IMR-90 (cell line): ENCODE measurements around the gene TVP23A. TPM values are rescaled to one million over a fixed set of nuclear protein-coding genes. Genes with fewer than 3 reads are reported as not detected.

Experiments
- ATAC-seq: fragments of 200-7000 bp; cut with Tn5 transposase; 2 replicates; pipeline ENCODE4 v1.9.1; 2020; ENCODE audit warnings: low read depth, mild to moderate bottlenecking, moderate library complexity
- BruUV-seq: library from RNA; stranded (reverse); fragments of 400-500 nt; replicated peaks from 2 replicates; lab custom pipeline; 2021; lab: Mats Ljungman, UMichigan
- CTCF ChIA-PET: fragments of 300-600 bp; formaldehyde crosslinking; extraction: SDS; loops from one replicate; lab custom pipeline; 2021; ENCODE audit warnings: antibody characterized with exemption; lab: Yijun Ruan, JAX
- POLR2A ChIA-PET: fragments of 300-600 bp; sonication (Branson Sonifier 250); formaldehyde crosslinking; loops from one replicate; lab custom pipeline; 2022; ENCODE audit warnings: antibody characterized with exemption; ENCODE audit not compliant: unreplicated experiment; lab: Charles Lee
- DNase-seq: peaks from one replicate; pipeline ENCODE4 v3.0.0; 2013
- H2AFZ ChIP-seq: replicated peaks from 2 replicates; pipeline ENCODE3; 2013; ENCODE audit warnings: low read length, mild to moderate bottlenecking; ENCODE audit not compliant: poor library complexity
- H2AK5ac ChIP-seq: 2 replicates; pipeline ENCODE4 v1.6.1; 2013; ENCODE audit warnings: low read depth, low read length, inconsistent platforms
- H2AK9ac ChIP-seq: replicated peaks from 2 replicates; pipeline ENCODE3; 2013; ENCODE audit warnings: mild to moderate bottlenecking, low read depth, low read length, moderate library complexity; ENCODE audit not compliant: poor library complexity
- H2BK120ac ChIP-seq: 2 replicates; pipeline ENCODE4 v1.6.1; 2013; ENCODE audit warnings: low read depth, low read length, inconsistent platforms
- H2BK15ac ChIP-seq: 3 replicates; pipeline ENCODE4 v1.6.1; 2013; ENCODE audit warnings: low read depth, low read length, inconsistent platforms
- H2BK20ac ChIP-seq: 2 replicates; pipeline ENCODE4 v1.6.1; 2013; ENCODE audit warnings: low read depth, mild to moderate bottlenecking, inconsistent platforms, low read length, moderate library complexity
- H2BK5ac ChIP-seq: 2 replicates; pipeline ENCODE4 v1.6.1; 2013; ENCODE audit warnings: mild to moderate bottlenecking, low read depth, low read length, inconsistent platforms; ENCODE audit not compliant: poor library complexity, severe bottlenecking
- H3K14ac ChIP-seq: replicated peaks from 2 replicates; pipeline ENCODE4 v1.6.1; 2013; ENCODE audit warnings: low read depth, low read length, inconsistent platforms
- H3K18ac ChIP-seq: 2 replicates; pipeline ENCODE4 v1.6.1; 2013; ENCODE audit warnings: low read depth, low read length, control low read depth
- H3K23ac ChIP-seq: 2 replicates; pipeline ENCODE4 v1.6.1; 2013; ENCODE audit warnings: low read depth, low read length, inconsistent platforms
- H3K27ac ChIP-seq: 2 replicates; pipeline ENCODE4 v1.5.1; 2013; ENCODE audit warnings: mild to moderate bottlenecking, control low read depth, low read length; ENCODE audit not compliant: insufficient read depth
- H3K27me3 ChIP-seq: 2 replicates; pipeline ENCODE4 v1.6.1; 2013; ENCODE audit warnings: low read length; ENCODE audit not compliant: control insufficient read depth, insufficient read depth
- H3K36me3 ChIP-seq: 2 replicates; pipeline ENCODE4 v1.6.1; 2013; ENCODE audit warnings: low read length, mixed read lengths; ENCODE audit not compliant: control insufficient read depth, insufficient read depth
- H3K4ac ChIP-seq: 2 replicates; pipeline ENCODE4 v1.6.1; 2013; ENCODE audit warnings: low read depth, low read length, inconsistent platforms
- H3K4me1 ChIP-seq: 2 replicates; pipeline ENCODE4 v1.6.1; 2013; ENCODE audit warnings: low read length, mixed read lengths; ENCODE audit not compliant: control insufficient read depth, insufficient read depth
- H3K4me2 ChIP-seq: 2 replicates; pipeline ENCODE4 v1.6.1; 2013; ENCODE audit warnings: low read depth, mild to moderate bottlenecking, control low read depth, low read length, moderate library complexity
- H3K4me3 ChIP-seq: 2 replicates; pipeline ENCODE4 v1.5.1; 2013; ENCODE audit warnings: low read depth, mild to moderate bottlenecking, control low read depth, low read length, moderate library complexity; ENCODE audit not compliant: insufficient read depth
- H3K56ac ChIP-seq: 2 replicates; pipeline ENCODE4 v1.6.1; 2013; ENCODE audit warnings: low read length, inconsistent platforms; ENCODE audit not compliant: insufficient read depth; ENCODE audit errors: extremely low read depth
- H3K79me1 ChIP-seq, 2 experiments: 2 replicates each; pipeline ENCODE4 v1.6.1; 2013; ENCODE audit warnings: low read length in 2 of 2, inconsistent platforms in 1 of 2, low read depth in 1 of 2
- H3K9ac ChIP-seq: 2 replicates; pipeline ENCODE4 v1.6.1; 2013; ENCODE audit warnings: low read depth, low read length, control low read depth
- H3K9me1 ChIP-seq: 2 replicates; pipeline ENCODE4 v1.6.1; 2013; ENCODE audit warnings: low read length, inconsistent platforms; ENCODE audit not compliant: insufficient read depth
- H3K9me3 ChIP-seq: 2 replicates; pipeline ENCODE4 v1.6.1; 2013; ENCODE audit warnings: low read length; ENCODE audit not compliant: control insufficient read depth, insufficient read depth
- H4K20me1 ChIP-seq: 2 replicates; pipeline ENCODE4 v1.6.1; 2013; ENCODE audit warnings: low read length, inconsistent platforms; ENCODE audit not compliant: insufficient read depth
- H4K5ac ChIP-seq: 2 replicates; pipeline ENCODE4 v1.6.1; 2013; ENCODE audit warnings: mild to moderate bottlenecking, low read depth, low read length, control low read depth
- H4K8ac ChIP-seq, 2 experiments: 2 replicates each; pipeline ENCODE4 v1.6.1; 2013; ENCODE audit warnings: low read depth in 2 of 2, low read length in 2 of 2, control low read depth in 1 of 2, inconsistent platforms in 1 of 2
- H4K91ac ChIP-seq: 2 replicates; pipeline ENCODE4 v1.6.1; 2013; ENCODE audit warnings: low read depth, low read length, inconsistent platforms; ENCODE audit not compliant: insufficient read depth
- CEBPB ChIP-seq: IDR thresholded peaks from 2 replicates; pipeline ENCODE4 v1.6.1; 2012; ENCODE audit warnings: low read depth, low read length, improper control_type of control experiment
- FOS ChIP-seq: fragments of 150-350 bp; IDR thresholded peaks from 2 replicates; pipeline ENCODE4 v1.6.1; 2016; ENCODE audit warnings: low read depth, low read length
- MAFK ChIP-seq: IDR thresholded peaks from 2 replicates; pipeline ENCODE4 v1.6.1; 2012; ENCODE audit warnings: low read depth, low read length, improper control_type of control experiment
- MAZ ChIP-seq: IDR thresholded peaks from 2 replicates; pipeline ENCODE4 v1.6.1; 2012; ENCODE audit warnings: low read depth, mild to moderate bottlenecking, low read length, improper control_type of control experiment, moderate library complexity, borderline replicate concordance
- MXI1 ChIP-seq: IDR thresholded peaks from 2 replicates; pipeline ENCODE4 v1.6.1; 2012; ENCODE audit warnings: low read depth, mild to moderate bottlenecking, low read length, moderate library complexity, borderline replicate concordance
- POLR2A ChIP-seq: IDR thresholded peaks from 2 replicates; pipeline ENCODE4 v1.6.1; 2012; ENCODE audit warnings: mild to moderate bottlenecking, low read depth, low read length
- RCOR1 ChIP-seq: IDR thresholded peaks from 2 replicates; pipeline ENCODE4 v1.6.1; 2012; ENCODE audit warnings: mild to moderate bottlenecking, low read length, improper control_type of control experiment; ENCODE audit not compliant: insufficient replicate concordance
- WGBS, 2 experiments: methylation state at CpG; one replicate each; pipeline versions ENCODE4 v1.1.5 to v1.1.7; 2013; ENCODE audit warnings: missing lambda C conversion rate in 2 of 2; ENCODE audit not compliant: insufficient read length in 1 of 2; ENCODE audit errors: extremely low coverage in 2 of 2; 5-methylcytosine and 5-hydroxymethylcytosine counted together
- dilution Hi-C: fragments of 300-500 bp; cut with HindIII; formaldehyde crosslinking; loops from one replicate; pipeline ENCODE4 v1.14.3; 2018; ENCODE audit warnings: low sequenced_read_pairs; ENCODE audit not compliant: unreplicated experiment
- in situ Hi-C: fragments of 300-500 bp; cut with MboI; formaldehyde crosslinking; loops from 3 replicates; pipeline ENCODE4 v1.14.3; 2019; ENCODE audit warnings: low sequenced_read_pairs, inconsistent platforms, mixed read lengths
- intact Hi-C: fragments of 100-400 bp; cut with micrococcal nuclease; formaldehyde crosslinking; loops from 2 replicates; pipeline ENCODE4 v1.10.0; 2022
- polyA plus RNA-seq, 3 experiments: library from polyadenylated mRNA; depleted of rRNA; stranded (reverse); fragments of >200 nt; gene quantifications; 2 replicates each; pipeline ENCODE4 v1.2.3, GENCODE V29; 2012; ENCODE audit warnings: low replicate concordance in 1 of 3
- total RNA-seq: library from RNA; depleted of rRNA; stranded (reverse); fragments of >200 nt; gene quantifications from 2 replicates; pipeline ENCODE4 v1.2.3, GENCODE V29; 2012
- TF ChIP-seq, protein P1 (sequence below): conservative IDR thresholded peaks from 2 replicates; pipeline ENCODE4 v1.5.1; 2012; ENCODE audit warnings: mild to moderate bottlenecking, low read depth, low read length, improper control_type of control experiment

The TVP23A gene
- total and polyA plus RNA-seq, 2 of the 4 experiments (the other 2 are of a cell fraction): not detected

DNA sequence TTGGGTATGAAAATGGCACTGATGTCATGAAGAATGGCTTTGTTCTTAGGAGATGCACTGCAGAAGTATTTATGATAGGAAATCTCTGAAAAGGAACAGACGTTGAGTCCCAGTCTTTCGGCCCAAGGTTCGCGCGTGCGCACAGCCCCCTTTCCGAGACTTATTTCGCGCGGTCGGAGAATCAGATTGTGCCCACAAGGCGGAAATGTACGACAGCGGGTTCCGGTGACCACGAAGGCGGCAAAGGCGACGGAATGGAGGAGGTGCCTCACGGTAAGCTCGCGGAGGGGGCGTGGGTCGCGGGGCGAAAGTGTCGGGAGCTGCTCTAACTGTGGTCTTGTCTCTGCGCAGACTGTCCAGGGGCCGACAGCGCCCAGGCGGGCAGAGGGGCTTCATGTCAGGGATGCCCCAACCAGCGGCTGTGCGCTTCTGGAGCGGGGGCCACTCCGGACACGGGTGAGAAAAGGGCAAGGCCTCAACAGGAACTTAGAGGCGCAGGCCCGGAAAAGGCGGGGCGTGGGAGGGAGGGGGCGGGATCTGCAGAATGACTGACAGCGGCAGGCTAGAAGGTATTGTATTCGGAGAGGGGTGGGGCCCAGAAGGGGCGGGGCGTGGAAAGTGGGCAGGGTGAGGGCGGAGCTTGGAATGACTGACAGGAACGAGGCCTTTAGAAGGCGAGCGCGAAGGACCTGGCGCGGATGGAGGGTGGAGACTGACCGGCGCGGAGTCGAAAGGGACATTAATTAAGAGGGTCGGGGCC, 74.8 kb downstream of the TVP23A start, which contains the start of gene NUBP1:
TSS of gene NUBP1 (plus strand) at position 233 of the 760 bp plus-strand sequence. CDS start at position 255, 22 bp downstream.
- dilution Hi-C loops: no loop called here

More for the DNA sequence above, 74.8 kb downstream of the TVP23A start, which contains the start of gene NUBP1:
- H2BK15ac ChIP-seq: peak within 1 kb of the TSS; percentile 80; the same call in 1 of the 3 replicates
- H3K23ac ChIP-seq: peak within 1 kb of the TSS; percentile 99
- H3K36me3 ChIP-seq: no peaks in the 10 kb centered on the region
- peak; percentile 97 for ATAC-seq
- peak within 1 kb of the TSS; percentile 99 for H3K4ac ChIP-seq
- no peaks in the 10 kb centered on the region for H4K20me1 ChIP-seq
- peak within 1 kb of the TSS; percentile 45; the same call in 1 of the 2 replicates for H2BK20ac ChIP-seq
- ChIA-PET POLR2A (no interaction called here), CTCF (interaction anchor here (0.6 to 0.8 kb wide), 3 partner anchors 143 to 234 kb away, joined by 3 to 4 read pairs (median 3); no protein-coding TSS in a partner anchor)
- H3K56ac ChIP-seq: peak within 1 kb of the TSS; percentile 92
- peak within 1 kb of the TSS; percentile 96 for H2BK120ac ChIP-seq
- H3K27ac ChIP-seq: peak within 1 kb of the TSS; percentile 98
- peaks cover 2% of the 10 kb centered on the region; the same call in 1 of the 2 replicates for H3K4me1 ChIP-seq
- no peaks in the 10 kb centered on the region for H3K9me3 ChIP-seq
- peaks cover 2 to 15% of the 10 kb centered on the region in 2 experiments; a peak in 3 of 4 replicates for H3K79me1 ChIP-seq
- H2BK5ac ChIP-seq: peak within 1 kb of the TSS; percentile 99
- H2AK5ac ChIP-seq: peak within 1 kb of the TSS; percentile 58; the same call in 1 of the 2 replicates
- peak within 1 kb of the TSS; percentile 93 for H3K18ac ChIP-seq
- peak within 1 kb of the TSS; percentile 93 for H4K91ac ChIP-seq
- peak; percentile 97 for DNase-seq
- peak within 1 kb of the TSS; percentile 83 for H3K4me2 ChIP-seq
- in situ Hi-C loops (loop anchor here (10.0 kb wide), 1 partner anchor 1589 kb away; no protein-coding TSS in a partner anchor), intact Hi-C loops (loop anchor here (2.0 kb wide), 1 partner anchor 175 kb away; no protein-coding TSS in a partner anchor)
- WGBS, 2 experiments: 0% methylated on average over 14 of the region's 57 CpGs; no CpG with 5 or more reads in 1 of the 2 experiments
- peak within 1 kb of the TSS; percentile 98 for H2AK9ac ChIP-seq
- peak within 1 kb of the TSS; percentile 80 for H3K4me3 ChIP-seq
- TF ChIP-seq MAFK (peak; percentile 51), RCOR1 (no peak), MXI1 (peak; percentile 100), FOS (no peak), CEBPB (no peak), MAZ (peak; percentile 89), POLR2A (peak; percentile 96)
- TF ChIP-seq, protein P1, sequence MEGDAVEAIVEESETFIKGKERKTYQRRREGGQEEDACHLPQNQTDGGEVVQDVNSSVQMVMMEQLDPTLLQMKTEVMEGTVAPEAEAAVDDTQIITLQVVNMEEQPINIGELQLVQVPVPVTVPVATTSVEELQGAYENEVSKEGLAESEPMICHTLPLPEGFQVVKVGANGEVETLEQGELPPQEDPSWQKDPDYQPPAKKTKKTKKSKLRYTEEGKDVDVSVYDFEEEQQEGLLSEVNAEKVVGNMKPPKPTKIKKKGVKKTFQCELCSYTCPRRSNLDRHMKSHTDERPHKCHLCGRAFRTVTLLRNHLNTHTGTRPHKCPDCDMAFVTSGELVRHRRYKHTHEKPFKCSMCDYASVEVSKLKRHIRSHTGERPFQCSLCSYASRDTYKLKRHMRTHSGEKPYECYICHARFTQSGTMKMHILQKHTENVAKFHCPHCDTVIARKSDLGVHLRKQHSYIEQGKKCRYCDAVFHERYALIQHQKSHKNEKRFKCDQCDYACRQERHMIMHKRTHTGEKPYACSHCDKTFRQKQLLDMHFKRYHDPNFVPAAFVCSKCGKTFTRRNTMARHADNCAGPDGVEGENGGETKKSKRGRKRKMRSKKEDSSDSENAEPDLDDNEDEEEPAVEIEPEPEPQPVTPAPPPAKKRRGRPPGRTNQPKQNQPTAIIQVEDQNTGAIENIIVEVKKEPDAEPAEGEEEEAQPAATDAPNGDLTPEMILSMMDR: no peak
- H4K5ac ChIP-seq: peak within 1 kb of the TSS; percentile 96
- peak within 1 kb of the TSS; percentile 100 for H2AFZ ChIP-seq
- H3K9ac ChIP-seq: peak within 1 kb of the TSS; percentile 95
- H3K14ac ChIP-seq: peak within 1 kb of the TSS; percentile 99
- peak within 1 kb of the TSS; percentile 83 to 98 for H4K8ac ChIP-seq
- no peaks in the 10 kb centered on the region for H3K27me3 ChIP-seq
- no peaks in the 10 kb centered on the region for H3K9me1 ChIP-seq
- TSS peak; percentile 91 for BruUV-seq
